H1 (cell line): Measurements from ENCODE around the gene SPTB. TPM values are rescaled to one million over a fixed set of nuclear protein-coding genes. Genes with fewer than 3 reads are reported as not detected.

Source experiments
- BACH1 ChIP-seq: IDR thresholded peaks from 2 replicates; pipeline ENCODE4 v1.6.1; 2012; ENCODE audit warnings: low read length, improper control_type of control experiment
- CHD7 ChIP-seq: fragments of 300-600 bp; sonication (generic); IDR thresholded peaks from 2 replicates; pipeline ENCODE4 v1.7.1; 2012; ENCODE audit warnings: low read length, moderate library complexity, mild to moderate bottlenecking, inconsistent platforms; ENCODE audit not compliant: insufficient replicate concordance
- EGR1 ChIP-seq: IDR thresholded peaks from 2 replicates; pipeline ENCODE4 v1.6.1; 2011; ENCODE audit warnings: low read depth, low read length, borderline replicate concordance
- NRF1 ChIP-seq: IDR thresholded peaks from 2 replicates; pipeline ENCODE4 v1.6.1; 2011; ENCODE audit warnings: mild to moderate bottlenecking, low read depth, low read length, improper control_type of control experiment
- POLR2A ChIP-seq, 2 experiments: IDR thresholded peaks; 1 replicate in 1 of 2; 2 replicates in 1 of 2; pipeline ENCODE4 v1.6.1; 2011; ENCODE audit warnings: low read depth in 2 of 2, low read length in 2 of 2, mild to moderate bottlenecking in 2 of 2; ENCODE audit errors: control extremely low read depth in 1 of 2
- SIN3A ChIP-seq, 2 experiments: IDR thresholded peaks in 1 of 2; conservative IDR thresholded peaks in 1 of 2; 2 replicates each; pipeline ENCODE4 v1.6.1; 2011 to 2012; ENCODE audit warnings: low read length in 2 of 2, improper control_type of control experiment in 1 of 2, low read depth in 1 of 2, mild to moderate bottlenecking in 1 of 2
- SUZ12 ChIP-seq: fragments of 200-600 bp; sonication (generic); IDR thresholded peaks from 2 replicates; pipeline ENCODE4 v1.6.1; 2012; ENCODE audit warnings: mild to moderate bottlenecking, inconsistent platforms, low read length, moderate library complexity, mixed read lengths
- TEAD4 ChIP-seq: IDR thresholded peaks from 2 replicates; pipeline ENCODE4 v1.6.1; 2012; ENCODE audit warnings: low read depth, low read length, inconsistent platforms, mixed read lengths
- polyA plus RNA-seq, 7 experiments: library from polyadenylated mRNA; depleted of rRNA in 3 of 7; stranded (reverse) in 5 of 7; unstranded in 2 of 7; fragments of >200 nt in 5 of 7; fragments of 200-250 nt in 2 of 7; gene quantifications; 1 replicate in 5 of 7; 2 replicates in 1 of 7; 4 replicates in 1 of 7; pipeline versions ENCODE4 v1.2.1 to v1.2.3, GENCODE V29; 2011 to 2013; ENCODE audit warnings: missing spikeins in 2 of 7, mixed read lengths in 2 of 7
- total RNA-seq: library from RNA; stranded (reverse); fragmentation: NEBNext Ultra II Directional; extraction: Animal tissue kit (Norgen Biotek cat#: 25700); gene quantifications from 2 replicates; pipeline ENCODE4 v1.2.1, GENCODE V29; 2021

SPTB gene
- total and polyA plus RNA-seq, 2 of the 8 experiments (the other 6 are each of a cell fraction or from before 2014, with no cell fraction given), result 0.30 to 2.4 TPM

DNA sequence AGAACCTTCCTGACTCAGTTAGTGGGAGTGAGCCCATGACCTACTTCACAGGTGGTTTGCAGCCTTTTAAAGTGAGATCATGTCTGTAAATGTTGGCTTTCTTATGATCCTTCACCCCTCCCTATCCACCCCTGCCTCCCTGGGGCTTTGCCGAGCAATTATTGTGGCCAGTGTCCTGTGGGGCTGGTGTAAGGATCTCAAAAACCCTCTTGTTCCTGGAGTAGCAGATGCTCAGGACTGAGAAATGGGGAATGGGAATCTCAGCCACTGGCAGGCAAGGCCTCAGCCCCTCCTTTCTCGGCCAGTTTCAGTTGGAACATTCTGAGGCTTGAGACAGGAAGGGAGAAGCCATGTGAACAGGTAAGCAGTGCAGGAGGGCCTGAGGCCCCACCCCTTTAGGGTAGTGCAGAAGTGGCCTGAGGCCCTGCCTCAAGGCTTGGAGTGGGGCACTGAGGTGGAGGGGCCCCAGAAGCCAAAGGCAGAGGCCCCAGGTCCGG lies 121.6 kb downstream of the SPTB start (continued):
- TF ChIP-seq CHD7 (no peak), TEAD4 (no peak), SUZ12 (no peak), NRF1 (no peak), SIN3A (conservative IDR thresholded peaks at IDR 0.05 in 1 of 2, IDR thresholded peaks at IDR 0.05 in 1 of 2; ENCODE audit: low read depth in 1 of 2, low read length in 2 of 2) (no peak), BACH1 (no peak), POLR2A (IDR thresholded peaks at IDR 0.05; ENCODE audit: control extremely low read depth in 1 of 2, low read depth in 2 of 2, low read length in 2 of 2) (no peak), EGR1 (no peak)
